ENCODE results near the gene CYTIP. TPM values are rescaled to one million over a fixed set of nuclear protein-coding genes. Genes with fewer than 3 reads are reported as not detected.
A peak's percentile ranks its signal among the peaks of the same experiment; 100 is the strongest.

The CYTIP gene
- total and polyA plus RNA-seq, 7 experiments from 2014 or later = 170 to 406 (median 322) TPM

DNA sequence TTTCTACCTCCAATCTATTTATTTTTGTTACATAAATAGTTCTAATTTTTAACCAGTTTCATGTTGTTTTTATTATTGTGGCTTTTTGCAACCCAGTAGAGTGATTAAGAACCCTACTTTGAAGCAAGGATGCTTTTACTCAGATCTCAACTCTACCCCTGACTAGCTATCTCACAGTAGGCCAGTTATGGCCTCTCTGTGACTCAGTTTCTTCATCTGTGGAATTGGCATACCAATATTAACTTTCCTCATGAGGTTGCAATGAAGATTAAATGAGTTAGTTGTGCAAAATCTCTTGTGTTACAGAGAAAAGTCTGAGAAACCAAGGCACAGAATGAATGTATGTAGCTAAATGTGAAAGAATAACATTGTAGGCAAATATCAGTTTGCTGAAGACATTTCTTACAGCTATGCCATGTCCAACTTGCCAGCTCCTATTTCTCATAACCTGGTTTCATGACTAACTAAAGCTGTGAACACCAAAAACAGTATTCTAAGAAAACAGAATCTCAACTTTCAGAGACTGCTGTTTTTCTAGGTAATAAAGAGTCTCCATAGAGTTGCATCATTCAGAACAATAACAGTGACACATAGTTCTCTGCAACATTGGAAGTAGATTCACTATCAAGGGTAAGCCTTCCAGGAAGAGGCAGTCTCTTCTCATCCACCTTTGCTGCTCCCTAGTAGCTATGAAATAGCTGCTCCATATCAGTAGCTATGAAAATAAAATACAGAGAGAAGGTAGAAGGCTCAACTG is 33.2 kb upstream of the CYTIP start:
- no peaks in the 10 kb centered on the region for H3K36me3 ChIP-seq (ENCODE audit: control insufficient read depth in 2 of 3, insufficient read depth in 3 of 3, low read length in 3 of 3)
- no peak for DNase-seq
- H3K27me3 ChIP-seq (ENCODE audit: control insufficient read depth in 2 of 2, insufficient read depth in 2 of 2, low read length in 2 of 2) = no peaks in the 10 kb centered on the region
- peaks cover 0 to 25% of the 10 kb centered on the region in 2 donors for H3K4me1 ChIP-seq (ENCODE audit: control insufficient read depth in 2 of 2, insufficient read depth in 2 of 2, low read length in 2 of 2)
- H3K4me3 ChIP-seq (ENCODE audit: low read length) = no peak overlapping the region
- peak; percentile 27 for ATAC-seq
- ChIA-PET POLR2A (interaction anchor here (0.7 to 1.0 kb wide), 2 partner anchors 10 to 11 kb away, joined by 3 to 7 read pairs; no protein-coding TSS in a partner anchor), CTCF (no interaction called here)
- H3K4me3 Mint-ChIP-seq = peak overlapping the region in 3 of 10 donors; percentile 9 to 82 (median 62)
- H3K27ac ChIP-seq (ENCODE audit: low read depth, low read length) = no peak overlapping the region
- H3K27me3 Mint-ChIP-seq = no peaks in the 10 kb centered on the region
- H3K9me3 ChIP-seq (ENCODE audit: control insufficient read depth in 2 of 3, low read length in 3 of 3) = no peaks in the 10 kb centered on the region
- H3K27ac Mint-ChIP-seq = peak overlapping the region in 6 of 9 donors; percentile 30 to 95 (median 84)
- H3K36me3 Mint-ChIP-seq = peaks cover 0 to 27% (median 3%) of the 10 kb centered on the region in 5 donors
- intact Hi-C loops (cut with micrococcal nuclease) = loop anchor here (1.0 to 2.0 kb wide), 3 partner anchors 8 to 422 kb away; no protein-coding TSS in a partner anchor
- H3K4me1 Mint-ChIP-seq = peaks cover 30 to 88% (median 62%) of the 10 kb centered on the region in 7 donors
- peaks cover 0 to 17% (median 0%) of the 10 kb centered on the region in 11 donors for H3K9me3 Mint-ChIP-seq

DNA sequence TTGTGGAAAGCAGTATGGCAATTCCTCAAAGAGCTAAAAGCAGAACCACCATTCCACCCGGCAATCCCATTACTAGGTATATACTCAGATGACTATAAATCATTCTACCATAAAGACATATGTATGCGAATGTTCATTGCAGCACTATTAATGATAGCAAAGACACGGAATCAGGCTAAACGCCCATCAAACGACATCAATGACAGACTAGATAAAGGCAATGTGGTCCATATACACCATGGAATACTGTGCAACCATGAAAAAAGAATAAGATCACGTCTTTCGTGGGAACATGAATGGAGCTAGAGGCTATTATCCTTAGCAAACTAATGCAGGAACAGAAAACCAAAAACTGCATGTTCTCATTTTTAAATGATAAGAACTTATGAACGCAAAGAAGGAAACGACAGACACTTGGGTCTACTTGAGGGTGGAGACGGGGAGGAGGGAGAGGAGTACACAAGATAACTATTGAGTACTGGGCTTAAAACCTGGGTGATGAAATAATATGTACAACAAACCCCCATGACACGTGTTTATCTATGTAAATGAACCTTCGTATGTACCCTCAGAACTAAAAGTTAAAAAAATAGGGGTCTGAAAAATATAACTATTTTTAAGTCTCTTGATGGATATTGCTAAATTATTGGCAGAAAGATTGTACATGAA is 32.0 kb upstream of the CYTIP start:
- CTCF ChIA-PET = no interaction called here

DNA sequence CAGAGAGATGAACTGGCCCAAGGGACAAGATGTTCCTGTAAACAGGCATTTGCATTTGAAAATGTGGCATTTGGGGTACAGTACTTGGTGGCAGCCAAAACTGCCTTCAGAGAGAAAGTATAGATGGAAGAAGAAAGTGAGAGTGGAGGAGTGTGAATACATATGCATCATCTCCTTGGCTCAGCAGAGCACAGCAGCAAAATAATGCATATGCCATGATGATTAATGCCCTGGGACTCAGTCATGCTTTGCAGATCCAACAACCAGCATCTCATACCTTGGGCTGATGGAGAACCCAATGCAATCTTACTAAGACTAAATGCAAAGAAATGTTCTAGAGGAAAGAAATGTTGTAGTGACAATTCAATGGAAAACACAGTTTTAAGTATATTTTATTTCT is 29.7 kb upstream of the CYTIP start:
- H3K4me1 ChIP-seq (ENCODE audit: control insufficient read depth in 2 of 2, insufficient read depth in 2 of 2, low read length in 2 of 2) = peaks cover 20 to 21% of the 10 kb centered on the region in 2 donors
- ATAC-seq = no peak
- no peaks in the 10 kb centered on the region for H3K27me3 ChIP-seq (ENCODE audit: control insufficient read depth in 2 of 2, insufficient read depth in 2 of 2, low read length in 2 of 2)
- Mint-ChIP-seq H3K27ac (peak overlapping the region in 5 of 9 donors; percentile 3 to 86 (median 47)), H3K36me3 (peaks cover 0 to 12% (median 1%) of the 10 kb centered on the region in 5 donors), H3K27me3 (no peaks in the 10 kb centered on the region), H3K9me3 (peaks cover 0 to 11% (median 0%) of the 10 kb centered on the region in 11 donors), H3K4me3 (peak overlapping the region in 1 of 10 donors; percentile 69), H3K4me1 (peaks cover 30 to 83% (median 54%) of the 10 kb centered on the region in 7 donors)
- H3K9me3 ChIP-seq (ENCODE audit: control insufficient read depth in 2 of 3, low read length in 3 of 3) = no peaks in the 10 kb centered on the region
- ChIA-PET CTCF (interaction anchor here (1.1 to 1.5 kb wide), 2 partner anchors 9 to 146 kb away, joined by 4 to 5 read pairs; no protein-coding TSS in a partner anchor), POLR2A (interaction anchor here (1.4 kb wide), 1 partner anchor 40 kb away, joined by 6 read pairs; no protein-coding TSS in a partner anchor)
- H3K36me3 ChIP-seq (ENCODE audit: control insufficient read depth in 2 of 3, insufficient read depth in 3 of 3, low read length in 3 of 3) = no peaks in the 10 kb centered on the region
- no peak overlapping the region for H3K4me3 ChIP-seq (ENCODE audit: low read length)
- no peak overlapping the region for H3K27ac ChIP-seq (ENCODE audit: low read depth, low read length)
- no peak for DNase-seq
- intact Hi-C loops (cut with micrococcal nuclease) = no loop called here

More for the DNA sequence above, 32.0 kb upstream of the CYTIP start:
- Histone ChIP-seq H3K4me3 (ENCODE audit: low read length) (no peak overlapping the region), H3K4me1 (ENCODE audit: control insufficient read depth in 2 of 2, insufficient read depth in 2 of 2, low read length in 2 of 2) (peaks cover 0 to 29% of the 10 kb centered on the region in 2 donors), H3K27me3 (ENCODE audit: control insufficient read depth in 2 of 2, insufficient read depth in 2 of 2, low read length in 2 of 2) (no peaks in the 10 kb centered on the region), H3K27ac (ENCODE audit: low read depth, low read length) (no peak overlapping the region), H3K9me3 (ENCODE audit: control insufficient read depth in 2 of 3, low read length in 3 of 3) (no peaks in the 10 kb centered on the region), H3K36me3 (ENCODE audit: control insufficient read depth in 2 of 3, insufficient read depth in 3 of 3, low read length in 3 of 3) (no peaks in the 10 kb centered on the region)
- peak overlapping the region in 3 of 9 donors; percentile 47 to 87 (median 57) for H3K27ac Mint-ChIP-seq
- peaks cover 0 to 21% (median 3%) of the 10 kb centered on the region in 5 donors for H3K36me3 Mint-ChIP-seq
- peak overlapping the region in 1 of 10 donors; percentile 47 for H3K4me3 Mint-ChIP-seq
- POLR2A ChIA-PET = no interaction called here
- ATAC-seq (no peak), DNase-seq (no peak)
- no peaks in the 10 kb centered on the region for H3K27me3 Mint-ChIP-seq
- H3K4me1 Mint-ChIP-seq = peaks cover 30 to 84% (median 55%) of the 10 kb centered on the region in 7 donors
- intact Hi-C loops (cut with micrococcal nuclease) = loop anchor here in 1 of 2 donors (2.0 kb wide), 1 partner anchor 423 kb away; no protein-coding TSS in a partner anchor
- peaks cover 0 to 16% (median 0%) of the 10 kb centered on the region in 11 donors for H3K9me3 Mint-ChIP-seq

DNA sequence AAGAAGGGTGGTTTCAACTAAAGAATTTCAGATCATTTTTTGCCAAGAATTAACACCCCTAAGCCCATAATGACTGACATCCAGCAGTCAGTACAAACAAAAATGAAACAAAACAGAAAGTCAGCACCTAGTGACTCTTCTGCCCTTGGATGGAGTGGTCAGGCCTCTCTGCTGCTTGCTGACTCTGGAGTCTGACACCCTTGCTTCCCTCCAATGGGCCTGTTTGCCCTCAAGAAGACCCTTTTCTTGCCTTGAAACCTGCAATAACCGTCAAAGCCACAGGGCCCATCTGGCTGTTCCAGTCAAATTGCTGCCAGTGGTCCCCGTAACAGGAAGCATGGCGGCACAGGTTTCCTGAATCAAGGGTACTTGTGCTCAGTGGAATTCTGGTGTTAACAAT is 27.2 kb upstream of the CYTIP start:
- Mint-ChIP-seq H3K36me3 (peaks cover 0 to 25% (median 0%) of the 10 kb centered on the region in 5 donors), H3K9me3 (peaks cover 0 to 12% (median 0%) of the 10 kb centered on the region in 11 donors), H3K4me1 (peaks cover 33 to 87% (median 66%) of the 10 kb centered on the region in 7 donors), H3K4me3 (peak overlapping the region in 1 of 10 donors; percentile 73), H3K27me3 (no peaks in the 10 kb centered on the region), H3K27ac (peak overlapping the region in 4 of 9 donors; percentile 38 to 98 (median 92))
- CTCF ChIA-PET = no interaction called here
- Histone ChIP-seq H3K9me3 (ENCODE audit: control insufficient read depth in 2 of 3, low read length in 3 of 3) (no peaks in the 10 kb centered on the region), H3K4me3 (ENCODE audit: low read length) (no peak overlapping the region), H3K27ac (ENCODE audit: low read depth, low read length) (no peak overlapping the region), H3K36me3 (ENCODE audit: control insufficient read depth in 2 of 3, insufficient read depth in 3 of 3, low read length in 3 of 3) (no peaks in the 10 kb centered on the region), H3K4me1 (ENCODE audit: control insufficient read depth in 2 of 2, insufficient read depth in 2 of 2, low read length in 2 of 2) (peaks cover 21 to 27% of the 10 kb centered on the region in 2 donors), H3K27me3 (ENCODE audit: control insufficient read depth in 2 of 2, insufficient read depth in 2 of 2, low read length in 2 of 2) (no peaks in the 10 kb centered on the region)
- ATAC-seq = no peak
- no peak for DNase-seq
- intact Hi-C loops (cut with micrococcal nuclease) = no loop called here
- POLR2A ChIA-PET = interaction anchor here (0.6 to 18.1 kb wide), 6 partner anchors 8 to 1930 kb away, joined by 3 to 297 read pairs (median 8); partner anchors contain the start of gene CYTIP

DNA sequence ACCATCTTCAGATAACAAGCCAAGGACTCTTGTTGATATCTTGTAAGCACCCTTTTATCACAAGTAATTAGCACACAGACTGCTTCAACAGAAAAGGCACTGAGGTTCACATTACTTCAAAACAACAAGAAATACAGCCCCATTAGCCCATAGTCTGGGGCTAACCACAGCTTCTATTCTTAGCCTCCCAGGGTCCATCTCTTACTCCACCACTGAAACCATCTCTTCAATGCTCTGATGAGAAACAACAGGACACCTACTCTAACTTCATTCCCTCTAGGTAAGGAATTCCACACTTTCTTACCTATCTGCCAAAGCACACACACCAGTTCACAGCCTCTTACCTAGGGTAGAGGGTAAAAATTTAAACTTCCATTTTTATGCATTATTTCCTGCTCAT is 26.4 kb upstream of the CYTIP start:
- peaks cover 33 to 87% (median 66%) of the 10 kb centered on the region in 7 donors for H3K4me1 Mint-ChIP-seq
- peak overlapping the region; percentile 88 to 99 (median 97) for H3K27ac Mint-ChIP-seq
- no peaks in the 10 kb centered on the region for H3K27me3 Mint-ChIP-seq

DNA sequence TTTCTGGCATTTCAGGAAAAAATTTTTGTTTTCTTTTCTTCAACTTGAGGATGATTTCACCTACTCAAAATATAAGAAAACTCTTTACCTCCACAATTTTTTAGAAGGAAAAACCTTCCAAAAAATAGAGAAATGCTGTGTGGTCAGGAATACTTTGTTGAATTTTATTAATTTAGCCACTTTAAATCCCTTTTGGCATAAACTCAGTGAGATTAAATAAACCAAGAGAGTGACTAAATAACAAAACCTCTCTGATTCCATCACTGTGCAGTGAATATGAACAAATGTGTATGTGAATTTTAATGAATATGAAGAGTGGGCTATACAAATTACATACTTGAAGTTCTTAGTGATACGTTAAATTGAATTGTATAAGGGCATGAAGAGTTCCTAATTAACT is 25.8 kb upstream of the CYTIP start:
- Mint-ChIP-seq H3K4me1 (peaks cover 35 to 90% (median 72%) of the 10 kb centered on the region in 7 donors), H3K27me3 (no peaks in the 10 kb centered on the region), H3K36me3 (peaks cover 0 to 33% (median 4%) of the 10 kb centered on the region in 5 donors), H3K4me3 (peak overlapping the region; percentile 42 to 85 (median 71)), H3K27ac (peak overlapping the region; percentile 88 to 99 (median 97)), H3K9me3 (peaks cover 0 to 11% (median 3%) of the 10 kb centered on the region in 11 donors)
- DNase-seq (no peak), ATAC-seq (no peak)
- Histone ChIP-seq H3K9me3 (ENCODE audit: control insufficient read depth in 2 of 3, low read length in 3 of 3) (no peaks in the 10 kb centered on the region), H3K4me1 (ENCODE audit: control insufficient read depth in 2 of 2, insufficient read depth in 2 of 2, low read length in 2 of 2) (peaks cover 21 to 30% of the 10 kb centered on the region in 2 donors), H3K36me3 (ENCODE audit: control insufficient read depth in 2 of 3, insufficient read depth in 3 of 3, low read length in 3 of 3) (no peaks in the 10 kb centered on the region), H3K27me3 (ENCODE audit: control insufficient read depth in 2 of 2, insufficient read depth in 2 of 2, low read length in 2 of 2) (no peaks in the 10 kb centered on the region), H3K4me3 (ENCODE audit: low read length) (no peak overlapping the region), H3K27ac (ENCODE audit: low read depth, low read length) (peak overlapping the region; percentile 77)
- intact Hi-C loops (cut with micrococcal nuclease) = loop anchor here (1.0 to 5.0 kb wide), 13 partner anchors 8 to 1137 kb away; partner anchors contain the start of genes CYTIP (in 2 of the 2) and NR4A2 (in 2 of the 2)
- CTCF ChIA-PET = interaction anchor here (0.6 to 2.7 kb wide), 4 partner anchors 21 to 229 kb away, joined by 3 to 9 read pairs (median 6); partner anchors contain the start of gene CYTIP
- POLR2A ChIA-PET = interaction anchor here (1.3 to 18.1 kb wide), 8 partner anchors 9 to 55 kb away, joined by 3 to 297 read pairs (median 6); partner anchors contain the start of gene CYTIP

More for the DNA sequence above, 26.4 kb upstream of the CYTIP start:
- H3K9me3 Mint-ChIP-seq = peaks cover 0 to 10% (median 3%) of the 10 kb centered on the region in 11 donors
- peaks cover 21 to 27% of the 10 kb centered on the region in 2 donors for H3K4me1 ChIP-seq (ENCODE audit: control insufficient read depth in 2 of 2, insufficient read depth in 2 of 2, low read length in 2 of 2)
- peak overlapping the region in 7 of 10 donors; percentile 5 to 82 (median 38) for H3K4me3 Mint-ChIP-seq
- H3K36me3 Mint-ChIP-seq = peaks cover 0 to 31% (median 4%) of the 10 kb centered on the region in 5 donors
- CTCF ChIA-PET = interaction anchor here (0.6 to 1.8 kb wide), 2 partner anchors 143 to 229 kb away, joined by 3 to 6 read pairs; no protein-coding TSS in a partner anchor
- DNase-seq (no peak), ATAC-seq (no peak)
- no peaks in the 10 kb centered on the region for H3K27me3 ChIP-seq (ENCODE audit: control insufficient read depth in 2 of 2, insufficient read depth in 2 of 2, low read length in 2 of 2)
- POLR2A ChIA-PET = interaction anchor here (0.6 to 18.1 kb wide), 9 partner anchors 9 to 1930 kb away, joined by 3 to 297 read pairs (median 4); partner anchors contain the start of gene CYTIP
- no peaks in the 10 kb centered on the region for H3K36me3 ChIP-seq (ENCODE audit: control insufficient read depth in 2 of 3, insufficient read depth in 3 of 3, low read length in 3 of 3)
- no peak overlapping the region for H3K4me3 ChIP-seq (ENCODE audit: low read length)
- intact Hi-C loops (cut with micrococcal nuclease) = no loop called here
- peak overlapping the region; percentile 77 for H3K27ac ChIP-seq (ENCODE audit: low read depth, low read length)
- no peaks in the 10 kb centered on the region for H3K9me3 ChIP-seq (ENCODE audit: control insufficient read depth in 2 of 3, low read length in 3 of 3)

All from naive thymus-derived CD4-positive, alpha-beta T cell (primary cell).